BLaER1 treated with 17β-estradiol and CSF1 and Interleukin-3, amounts not matched to agents 10 nM and 100 nM (cell line): Measurements from ENCODE around the gene GAB4.

Experiments
- H3K27ac ChIP-seq, 11 experiments: shearing (Covaris generic); formaldehyde crosslinking; 2 replicates each; pipeline ENCODE4 v1.8.1; 2022
- H3K27me3 ChIP-seq, 11 experiments: shearing (Covaris generic); formaldehyde crosslinking; 2 replicates each; pipeline ENCODE4 v1.8.1; 2022
- H3K36me3 ChIP-seq, 11 experiments: shearing (Covaris generic); formaldehyde crosslinking; 2 replicates each; pipeline ENCODE4 v1.8.1; 2022
- H3K4me1 ChIP-seq, 10 experiments: shearing (Covaris generic); formaldehyde crosslinking; 2 replicates each; pipeline ENCODE4 v1.8.1; 2022
- H3K4me2 ChIP-seq, 11 experiments: shearing (Covaris generic); formaldehyde crosslinking; 2 replicates each; pipeline ENCODE4 v1.8.1; 2022
- H3K4me3 ChIP-seq, 10 experiments: shearing (Covaris generic); formaldehyde crosslinking; 2 replicates each; pipeline ENCODE4 v1.8.1; 2022
- H3K9ac ChIP-seq, 11 experiments: shearing (Covaris generic); formaldehyde crosslinking; 2 replicates each; pipeline ENCODE4 v1.8.1; 2022
- H3K9me3 ChIP-seq, 11 experiments: shearing (Covaris generic); formaldehyde crosslinking; replicated peaks in 1 of 11; 2 replicates each; pipeline ENCODE4 v1.8.1; 2022
- H4K20me1 ChIP-seq, 11 experiments: shearing (Covaris generic); formaldehyde crosslinking; 2 replicates each; pipeline ENCODE4 v1.8.1; 2022
- Cebpa-rat ChIP-seq, 11 experiments: shearing (Covaris generic); IDR thresholded peaks; 2 replicates each; pipeline ENCODE4 v1.8.1; 2022

GAB4 gene

DNA sequence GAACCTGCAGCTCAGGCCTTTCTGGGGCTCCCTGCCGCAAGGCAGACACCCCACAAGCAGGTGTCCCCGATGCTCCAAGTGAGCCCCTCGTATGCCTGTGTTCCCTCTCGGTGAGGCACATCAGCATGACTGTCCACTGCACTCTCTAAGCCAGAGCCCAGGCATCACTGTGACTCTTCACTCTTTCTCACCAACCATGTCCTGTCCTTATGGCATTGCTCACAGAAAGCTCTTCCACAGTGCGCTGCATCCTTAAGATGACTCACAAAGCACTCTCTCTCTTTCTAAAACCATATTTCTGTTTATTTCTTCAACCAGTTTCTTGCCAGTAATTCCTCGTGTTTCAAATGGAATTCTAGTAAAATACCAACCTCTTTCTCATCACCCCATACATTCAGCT is 18.1 kb downstream of the GAB4 start:
- peaks cover 7 to 28% (median 18%) of the 10 kb centered on the region in 10 experiments for H3K4me1 ChIP-seq
- peaks cover 7 to 24% (median 17%) of the 10 kb centered on the region in 11 experiments; a peak in 21 of 22 replicates for H3K9me3 ChIP-seq
- no peaks in the 10 kb centered on the region for H3K27me3 ChIP-seq
- no peak overlapping the region for H3K9ac ChIP-seq
- TF ChIP-seq Cebpa-rat (IDR thresholded peaks at IDR 0.05): no peak
- H3K36me3 ChIP-seq: no peaks in the 10 kb centered on the region
- no peak overlapping the region for H3K4me3 ChIP-seq
- H4K20me1 ChIP-seq: no peaks in the 10 kb centered on the region
- H3K4me2 ChIP-seq: no peak overlapping the region
- H3K27ac ChIP-seq: 0 out of 22 replicates have a peak overlapping the region, but pooled peaks of 1 of the 11 experiments have one; percentile 2

DNA sequence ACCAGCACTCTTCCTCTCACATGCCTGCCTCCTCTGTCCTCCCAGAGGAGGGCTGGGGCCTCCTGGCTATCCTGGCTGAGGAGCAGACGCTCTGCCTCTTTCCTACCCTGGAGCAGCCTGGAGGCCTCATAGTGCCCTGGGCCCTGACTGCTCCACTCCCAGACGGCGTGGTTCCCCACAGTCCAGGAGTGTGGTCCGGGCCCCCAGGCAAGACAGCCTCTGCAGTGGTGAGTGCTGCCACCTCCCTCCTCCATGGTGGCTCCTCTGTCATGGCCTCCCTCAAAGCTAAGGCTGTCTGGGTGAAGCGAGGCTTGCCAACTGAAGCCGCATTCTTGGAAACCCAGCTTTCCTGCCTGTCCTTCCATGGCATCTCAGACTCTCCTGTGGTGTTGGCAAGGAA is 19.8 kb downstream of the GAB4 start:
- Histone ChIP-seq H3K27me3 (no peaks in the 10 kb centered on the region), H4K20me1 (no peaks in the 10 kb centered on the region), H3K9me3 (peaks cover 23 to 40% (median 34%) of the 10 kb centered on the region in 11 experiments), H3K9ac (peak overlapping the region in 6 of 11 experiments; percentile 0 to 51 (median 36); a peak in 9 of 22 replicates), H3K27ac (peak overlapping the region in 9 of 11 experiments; percentile 13 to 79 (median 68); a peak in 17 of 22 replicates), H3K4me1 (peaks cover 7 to 28% (median 18%) of the 10 kb centered on the region in 10 experiments), H3K4me2 (peak overlapping the region; percentile 3 to 86 (median 75); a peak in 19 of 22 replicates), H3K4me3 (no peak overlapping the region), H3K36me3 (no peaks in the 10 kb centered on the region)
- no peak for TF ChIP-seq Cebpa-rat (IDR thresholded peaks at IDR 0.05)

DNA sequence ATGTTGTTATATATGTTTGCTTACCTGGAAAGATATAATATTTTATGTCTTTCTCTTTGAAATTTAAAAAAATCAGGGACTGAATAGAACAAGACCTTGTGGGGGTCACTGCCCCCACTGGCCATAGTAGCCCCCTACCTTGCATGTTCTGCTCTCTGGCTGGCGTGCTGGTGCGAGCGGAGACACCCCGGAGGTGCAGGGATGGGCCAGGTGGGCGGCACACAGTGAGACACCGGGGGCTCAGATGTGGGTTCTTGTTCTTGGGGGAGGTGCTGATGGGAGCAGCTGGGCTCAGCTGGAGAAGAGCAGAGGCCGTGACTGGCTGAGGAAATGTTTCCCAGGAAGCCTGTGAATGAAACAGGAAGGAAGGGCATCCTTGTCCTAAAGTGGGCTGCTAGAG is 20.2 kb downstream of the GAB4 start:
- Histone ChIP-seq H3K4me2 (peak overlapping the region; percentile 3 to 86 (median 75); a peak in 19 of 22 replicates), H3K4me1 (peaks cover 7 to 28% (median 18%) of the 10 kb centered on the region in 10 experiments), H3K9ac (peak overlapping the region in 5 of 11 experiments; percentile 0 to 51 (median 45); a peak in 7 of 22 replicates), H3K9me3 (peaks cover 28 to 45% (median 38%) of the 10 kb centered on the region in 11 experiments), H4K20me1 (no peaks in the 10 kb centered on the region), H3K27me3 (no peaks in the 10 kb centered on the region), H3K36me3 (no peaks in the 10 kb centered on the region), H3K4me3 (no peak overlapping the region), H3K27ac (peak overlapping the region in 8 of 11 experiments; percentile 64 to 79 (median 70); a peak in 17 of 22 replicates)
- no peak for TF ChIP-seq Cebpa-rat (IDR thresholded peaks at IDR 0.05)

DNA sequence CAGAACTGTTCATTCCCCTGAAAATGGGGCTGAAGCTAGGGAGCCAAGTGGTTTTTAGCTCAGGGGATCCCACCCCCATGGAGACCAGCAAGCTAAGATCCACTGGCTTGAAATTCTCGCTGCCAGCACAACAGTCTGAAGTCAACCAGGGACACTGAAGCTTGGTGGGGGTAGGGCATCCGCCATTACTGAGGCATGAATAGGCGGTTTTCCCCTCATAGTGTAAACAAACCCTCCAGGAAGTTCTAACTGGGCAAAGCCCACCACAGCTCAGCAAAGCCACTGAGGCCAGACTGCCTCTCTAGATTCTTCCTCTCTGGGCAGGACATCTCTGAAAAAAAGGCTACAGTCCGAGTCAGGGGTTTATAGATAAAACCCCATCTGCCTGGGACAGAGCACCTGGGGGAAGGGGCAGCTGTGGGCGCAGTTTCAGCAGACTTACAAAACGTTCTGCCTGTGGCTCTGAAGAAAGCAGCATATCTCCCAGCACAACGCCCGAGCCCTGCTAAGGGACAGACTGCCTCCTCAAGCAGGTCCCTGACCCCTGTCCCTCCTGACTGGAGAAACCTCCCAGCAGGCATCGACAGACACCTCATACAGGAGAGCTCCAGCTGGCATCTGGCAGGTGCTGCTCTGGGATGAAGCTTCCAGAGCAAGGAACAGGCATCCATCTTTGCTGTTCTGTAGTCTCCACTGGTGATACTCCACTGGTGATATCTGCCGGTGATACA is 32.7 kb downstream of the GAB4 start:
- Histone ChIP-seq H4K20me1 (no peaks in the 10 kb centered on the region), H3K9ac (peak overlapping the region in 8 of 11 experiments; percentile 48 to 74 (median 61); a peak in 15 of 22 replicates), H3K4me1 (peaks cover 17 to 59% (median 57%) of the 10 kb centered on the region in 10 experiments), H3K4me3 (peak overlapping the region in 7 of 10 experiments; percentile 6 to 48 (median 17); a peak in 8 of 20 replicates), H3K27ac (peak overlapping the region in 9 of 11 experiments; percentile 60 to 91 (median 83); a peak in 19 of 22 replicates), H3K27me3 (no peaks in the 10 kb centered on the region), H3K9me3 (peaks cover 32 to 73% (median 46%) of the 10 kb centered on the region in 11 experiments), H3K4me2 (peak overlapping the region; percentile 54 to 87 (median 82)), H3K36me3 (no peaks in the 10 kb centered on the region)
- TF ChIP-seq Cebpa-rat (IDR thresholded peaks at IDR 0.05): no peak

DNA sequence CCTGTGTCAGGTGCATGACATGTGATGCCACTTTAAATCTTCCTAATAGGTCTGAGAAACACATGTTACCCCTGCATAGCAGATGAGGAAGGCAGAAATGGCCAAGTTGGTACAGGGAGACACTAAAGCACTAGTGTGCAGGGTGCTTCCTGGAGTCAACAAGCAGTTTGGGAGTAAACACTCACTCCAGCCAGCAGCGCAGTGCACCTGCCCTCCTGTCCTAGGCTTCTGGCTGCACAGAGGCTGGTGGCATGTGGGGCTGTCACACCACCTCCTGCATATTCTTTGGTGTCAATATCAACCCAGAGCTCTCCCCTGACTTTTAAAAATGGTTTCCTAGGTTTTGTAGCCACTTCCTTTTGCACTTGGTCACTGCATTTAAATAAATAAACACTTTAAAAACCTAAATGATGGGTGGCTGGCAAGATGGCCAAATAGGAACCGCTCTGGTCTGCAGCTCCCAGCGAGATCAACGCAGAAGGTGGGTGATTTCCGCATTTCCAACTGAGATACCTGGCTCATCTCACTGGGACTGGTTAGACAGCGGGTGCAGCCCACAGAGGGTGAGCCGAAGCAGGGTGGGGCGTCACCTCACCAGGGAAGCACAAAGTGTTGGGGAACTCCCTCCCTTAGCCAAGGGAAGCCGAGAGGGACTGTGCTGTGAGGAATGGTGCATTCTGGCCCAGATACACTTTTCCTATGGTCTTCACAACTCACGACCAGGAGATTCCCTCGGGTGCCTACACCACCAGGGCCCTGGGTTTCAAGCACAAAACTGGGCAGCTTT is 33.5 kb downstream of the GAB4 start:
- H4K20me1 ChIP-seq: no peaks in the 10 kb centered on the region
- peaks cover 24 to 64% (median 39%) of the 10 kb centered on the region in 11 experiments for H3K9me3 ChIP-seq
- H3K4me2 ChIP-seq: peak overlapping the region; percentile 54 to 87 (median 82)
- H3K4me1 ChIP-seq: peaks cover 17 to 67% (median 66%) of the 10 kb centered on the region in 10 experiments
- no peak for TF ChIP-seq Cebpa-rat (IDR thresholded peaks at IDR 0.05)
- H3K27me3 ChIP-seq: no peaks in the 10 kb centered on the region
- H3K27ac ChIP-seq: peak overlapping the region in 9 of 11 experiments; percentile 60 to 91 (median 83); a peak in 18 of 22 replicates
- no peaks in the 10 kb centered on the region for H3K36me3 ChIP-seq
- peak overlapping the region in 5 of 10 experiments; percentile 6 to 40 (median 12); a peak in 3 of 20 replicates for H3K4me3 ChIP-seq
- H3K9ac ChIP-seq: peak overlapping the region in 8 of 11 experiments; percentile 48 to 74 (median 61); a peak in 15 of 22 replicates

DNA sequence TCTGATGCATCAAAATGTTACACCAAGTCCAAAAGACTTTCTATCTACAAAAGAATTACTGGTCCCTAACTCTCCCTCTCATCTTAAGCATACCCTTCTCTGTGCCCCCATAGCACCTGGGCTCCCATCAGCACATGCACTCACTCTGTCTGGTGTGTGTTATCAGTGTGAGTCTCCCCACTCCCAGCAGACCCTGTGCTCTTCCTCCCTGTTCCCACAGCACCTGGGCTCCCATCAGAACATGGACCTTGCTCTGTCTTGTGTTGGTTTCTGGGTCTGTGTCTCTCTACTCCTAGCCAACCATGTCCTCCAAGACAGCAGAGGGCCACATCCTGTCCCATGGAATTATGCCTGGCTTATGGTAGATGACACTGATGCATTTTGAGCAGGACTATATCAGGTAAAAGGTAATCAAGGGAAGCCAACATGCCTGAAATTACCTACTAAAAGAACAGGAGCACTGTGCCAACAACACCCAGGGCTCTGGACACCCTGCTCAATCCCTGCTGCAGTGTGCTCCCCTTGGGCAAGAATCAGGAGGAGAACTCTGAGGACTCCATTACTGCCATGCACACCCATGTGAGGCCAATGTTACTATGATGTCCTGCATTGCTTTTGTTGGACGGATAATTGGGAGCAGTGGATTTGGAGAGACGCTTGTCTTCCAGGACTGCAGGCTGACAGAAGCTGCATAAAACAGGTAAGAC is 34.3 kb downstream of the GAB4 start:
- Histone ChIP-seq H3K4me2 (peak overlapping the region in 9 of 11 experiments; percentile 67 to 87 (median 82); a peak in 14 of 22 replicates), H3K9ac (no peak overlapping the region), H3K27me3 (no peaks in the 10 kb centered on the region), H3K4me3 (no peak overlapping the region), H3K36me3 (no peaks in the 10 kb centered on the region), H4K20me1 (no peaks in the 10 kb centered on the region), H3K27ac (peak overlapping the region in 1 of 11 experiments; percentile 91; a peak in 1 of 22 replicates), H3K9me3 (peaks cover 24 to 57% (median 32%) of the 10 kb centered on the region in 11 experiments), H3K4me1 (peaks cover 17 to 70% (median 67%) of the 10 kb centered on the region in 10 experiments)
- TF ChIP-seq Cebpa-rat (IDR thresholded peaks at IDR 0.05): no peak

DNA sequence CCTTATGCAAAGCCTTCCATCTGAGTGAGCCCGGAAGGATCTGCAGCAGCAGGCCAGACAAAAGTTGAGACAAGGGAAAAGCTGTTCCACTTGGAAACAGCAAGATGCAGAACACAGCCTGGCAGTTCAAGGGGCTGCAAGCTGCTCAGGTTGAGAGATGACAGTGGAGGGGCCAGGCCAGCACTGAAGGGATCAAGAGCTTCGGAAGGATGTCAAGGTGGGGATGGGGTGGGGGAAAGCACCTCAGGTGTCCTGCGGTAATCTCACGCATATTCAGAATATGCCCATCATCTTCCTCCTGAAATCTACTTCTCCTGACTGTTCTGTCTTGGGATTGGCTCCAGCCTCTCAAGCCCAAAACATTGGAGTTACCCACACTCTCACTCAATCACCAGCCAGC is 35.7 kb downstream of the GAB4 start:
- H3K4me3 ChIP-seq: no peak overlapping the region
- no peak overlapping the region for H3K27ac ChIP-seq
- no peaks in the 10 kb centered on the region for H4K20me1 ChIP-seq
- no peak for TF ChIP-seq Cebpa-rat (IDR thresholded peaks at IDR 0.05)
- H3K9me3 ChIP-seq: peaks cover 10 to 43% (median 17%) of the 10 kb centered on the region in 11 experiments
- H3K9ac ChIP-seq: 0 out of 22 replicates have a peak overlapping the region, but pooled peaks of 1 of the 11 experiments have one; percentile 16
- H3K4me2 ChIP-seq: peak overlapping the region in 8 of 11 experiments; percentile 38 to 87 (median 82); a peak in 14 of 22 replicates
- H3K36me3 ChIP-seq: no peaks in the 10 kb centered on the region
- H3K4me1 ChIP-seq: peaks cover 17 to 70% (median 67%) of the 10 kb centered on the region in 10 experiments
- no peaks in the 10 kb centered on the region for H3K27me3 ChIP-seq

DNA sequence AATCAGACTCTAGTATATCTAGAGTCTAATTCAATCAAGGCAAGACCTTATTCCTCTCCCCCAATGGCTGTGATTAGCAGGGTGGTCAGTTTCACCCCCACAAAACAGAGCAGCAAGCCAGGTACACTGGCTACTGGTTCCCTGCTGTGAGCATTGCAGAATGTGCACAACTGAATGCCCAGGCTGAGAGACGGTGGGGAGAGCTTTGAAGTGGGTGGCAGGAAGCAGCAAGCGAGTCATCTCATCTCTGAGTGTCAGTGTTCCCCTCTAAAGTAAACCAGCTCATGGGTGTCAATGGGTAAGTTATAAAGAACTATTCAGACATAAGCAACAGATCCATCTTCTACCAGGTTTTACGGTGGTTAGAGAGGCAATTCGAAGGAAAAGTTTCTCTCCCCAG is 37.6 kb downstream of the GAB4 start:
- Histone ChIP-seq H3K9ac (no peak overlapping the region), H3K27ac (no peak overlapping the region), H3K4me3 (no peak overlapping the region), H3K27me3 (no peaks in the 10 kb centered on the region), H3K4me2 (peak overlapping the region in 10 of 11 experiments; percentile 15 to 87 (median 79); a peak in 16 of 22 replicates), H3K9me3 (peaks cover 0 to 24% (median 0%) of the 10 kb centered on the region in 11 experiments; a peak in 6 of 22 replicates), H3K36me3 (no peaks in the 10 kb centered on the region), H3K4me1 (peaks cover 14 to 64% (median 62%) of the 10 kb centered on the region in 10 experiments), H4K20me1 (no peaks in the 10 kb centered on the region)
- TF ChIP-seq Cebpa-rat (IDR thresholded peaks at IDR 0.05): no peak
